ENCODE measurements around the gene AMOTL1.
"Not testable (repeated sequence)": the region's sequence is repeated elsewhere in the genome, so short reads cannot be mapped to it uniquely, and the experiment has no call there.

The AMOTL1 gene

DNA sequence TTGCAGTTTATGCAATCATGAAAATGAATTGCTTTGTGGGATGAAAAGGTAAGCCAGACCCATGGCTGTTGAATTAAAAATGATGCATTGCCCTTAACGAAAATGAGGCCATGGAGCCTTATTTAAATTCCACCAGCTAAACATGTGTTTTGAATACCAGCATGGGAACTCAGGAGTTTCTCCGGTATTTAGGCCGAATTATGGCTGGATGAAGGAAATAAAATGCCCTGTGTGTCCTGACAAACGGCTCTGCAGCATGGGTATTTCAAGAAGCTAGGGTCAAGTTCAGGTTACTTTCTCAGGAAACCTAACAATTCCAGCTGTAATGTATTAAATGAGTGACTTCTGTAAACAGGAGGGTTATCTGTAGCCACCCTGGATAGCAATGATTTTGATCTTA, 38.3 kb downstream of the AMOTL1 start:
- no peak overlapping the region for H3K4me3 ChIP-seq (ENCODE audit: low read depth, low read length)
- H3K9ac ChIP-seq (ENCODE audit: low read length) = no peak overlapping the region
- H3K36me3 ChIP-seq (ENCODE audit: control insufficient read depth, insufficient read depth, low read length) = peaks cover 48% of the 10 kb centered on the region
- H3K27ac ChIP-seq (ENCODE audit: low read depth, low read length) = no peak overlapping the region
- no peaks in the 10 kb centered on the region for H3K9me3 ChIP-seq (ENCODE audit: control insufficient read depth, insufficient read depth, low read depth, low read length)
- no peaks in the 10 kb centered on the region for H3K27me3 ChIP-seq (ENCODE audit: control insufficient read depth, insufficient read depth, low read length)
- peaks cover 12% of the 10 kb centered on the region; the same call in 1 of the 2 replicates for H3K4me1 ChIP-seq (ENCODE audit: control insufficient read depth, insufficient read depth, low read length)

DNA sequence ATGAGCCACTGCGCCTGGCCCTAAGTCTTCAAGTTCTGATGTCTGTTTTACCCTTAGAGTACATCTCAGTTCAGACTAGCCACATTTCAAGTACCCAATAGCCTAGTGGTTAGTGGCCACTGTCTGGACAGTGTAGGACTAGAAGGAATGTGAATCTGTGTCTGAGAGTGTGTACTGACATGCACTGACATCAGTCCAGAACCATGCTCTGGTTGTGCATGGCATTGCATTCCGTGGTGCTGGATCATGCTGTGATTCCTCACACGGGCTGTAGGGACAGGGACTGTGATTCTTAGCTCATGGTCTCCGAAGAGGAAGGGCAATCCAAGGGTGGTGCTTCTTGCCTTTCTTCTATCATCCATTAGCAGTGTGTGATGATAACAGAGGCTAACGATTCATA, 41.1 kb downstream of the AMOTL1 start:
- Histone ChIP-seq H3K27ac (ENCODE audit: low read depth, low read length) (no peak overlapping the region), H3K4me3 (ENCODE audit: low read depth, low read length) (no peak overlapping the region), H3K9ac (ENCODE audit: low read length) (no peak overlapping the region), H3K36me3 (ENCODE audit: control insufficient read depth, insufficient read depth, low read length) (peaks cover 50% of the 10 kb centered on the region), H3K27me3 (ENCODE audit: control insufficient read depth, insufficient read depth, low read length) (no peaks in the 10 kb centered on the region), H3K9me3 (ENCODE audit: control insufficient read depth, insufficient read depth, low read depth, low read length) (peaks cover 12% of the 10 kb centered on the region), H3K4me1 (ENCODE audit: control insufficient read depth, insufficient read depth, low read length) (peaks cover 12% of the 10 kb centered on the region; the same call in 1 of the 2 replicates)

DNA sequence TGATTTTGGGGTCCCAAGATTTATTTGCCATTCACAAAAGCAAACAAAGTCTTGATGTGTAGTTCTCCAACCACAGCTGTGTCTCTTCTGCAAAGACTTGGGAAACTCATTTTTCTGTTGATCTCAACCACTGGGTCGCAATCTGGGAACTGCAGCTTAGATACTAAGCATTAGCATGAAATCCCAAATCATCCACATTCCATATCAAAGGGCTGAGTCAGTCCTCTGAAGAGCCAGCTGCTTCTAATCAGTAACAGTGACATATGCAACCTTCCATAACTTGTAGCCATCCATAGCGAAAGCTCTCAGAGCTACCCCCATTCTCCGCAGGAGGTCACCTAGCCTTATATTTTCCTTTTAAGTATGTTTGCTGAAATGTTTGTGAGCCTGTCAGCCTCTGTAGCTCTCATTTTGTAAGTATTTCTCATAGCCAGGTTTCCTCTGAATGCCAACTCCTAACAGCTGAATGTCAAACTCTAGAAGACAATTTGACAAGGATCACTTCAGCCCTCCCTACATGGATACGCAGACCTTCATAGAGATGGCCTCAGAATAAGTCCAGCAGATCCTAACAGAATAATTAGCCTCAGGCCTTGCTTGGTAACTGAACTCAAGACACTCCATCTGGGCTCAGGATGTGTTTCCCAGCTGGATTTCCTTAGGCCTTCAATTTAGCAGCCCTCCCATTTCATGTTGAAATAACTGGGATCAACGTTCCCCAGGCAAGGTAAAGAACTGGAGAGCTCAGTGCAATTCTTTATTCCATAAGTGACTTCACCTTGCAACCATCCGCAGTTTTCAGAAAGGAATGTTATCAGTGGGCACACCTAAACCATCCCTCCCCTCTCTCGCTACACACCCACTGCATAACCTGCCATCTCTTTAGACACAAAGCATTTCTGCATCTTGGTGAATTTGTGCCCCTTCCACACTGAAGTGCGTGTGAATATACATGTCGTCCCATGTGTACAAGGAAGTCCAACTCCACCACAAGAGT, 44.9 kb downstream of the AMOTL1 start:
- H3K9ac ChIP-seq (ENCODE audit: low read length); H3K27ac ChIP-seq (ENCODE audit: low read depth, low read length); H3K4me3 ChIP-seq (ENCODE audit: low read depth, low read length); H3K27me3 ChIP-seq (ENCODE audit: control insufficient read depth, insufficient read depth, low read length): not testable (repeated sequence)
- H3K4me1 ChIP-seq (ENCODE audit: control insufficient read depth, insufficient read depth, low read length) = peaks cover 12% of the 10 kb centered on the region; the same call in 1 of the 2 replicates
- peaks cover 57% of the 10 kb centered on the region for H3K36me3 ChIP-seq (ENCODE audit: control insufficient read depth, insufficient read depth, low read length)
- peaks cover 45% of the 10 kb centered on the region for H3K9me3 ChIP-seq (ENCODE audit: control insufficient read depth, insufficient read depth, low read depth, low read length)

DNA sequence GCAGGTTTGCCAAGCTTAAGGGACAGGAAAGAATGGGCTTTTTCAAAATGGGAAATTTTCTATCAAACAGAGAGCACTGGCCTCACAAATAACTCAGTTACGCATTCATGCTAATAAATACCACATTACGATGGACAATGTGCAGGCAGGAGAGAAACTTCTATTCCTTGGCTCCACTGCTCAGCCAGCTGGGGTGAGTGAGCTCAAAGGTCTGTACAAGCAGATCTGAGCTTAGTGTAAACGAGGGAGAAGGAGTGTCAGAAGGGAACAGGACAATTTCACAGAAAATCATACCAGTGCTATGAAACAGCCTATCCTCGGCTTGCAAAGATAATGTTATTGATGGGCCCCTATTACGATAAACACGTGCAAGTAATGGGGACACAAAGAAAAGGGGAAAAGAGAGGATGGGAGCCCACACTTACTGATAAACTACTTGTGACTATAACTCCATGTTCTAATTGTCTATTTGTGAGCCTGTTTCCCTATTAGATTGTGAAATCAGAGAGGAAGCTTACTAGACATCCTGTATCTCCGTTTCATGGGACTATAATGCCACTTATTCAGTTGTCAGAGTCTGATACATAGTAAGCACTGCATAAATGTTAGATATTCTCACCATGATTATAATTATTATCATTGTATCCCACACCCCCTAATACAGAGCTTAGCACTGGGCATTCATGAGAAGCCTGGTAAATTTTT, 46.3 kb downstream of the AMOTL1 start:
- Histone ChIP-seq H3K27me3 (ENCODE audit: control insufficient read depth, insufficient read depth, low read length) (no peaks in the 10 kb centered on the region), H3K9ac (ENCODE audit: low read length) (no peak overlapping the region), H3K9me3 (ENCODE audit: control insufficient read depth, insufficient read depth, low read depth, low read length) (peaks cover 47% of the 10 kb centered on the region), H3K36me3 (ENCODE audit: control insufficient read depth, insufficient read depth, low read length) (peaks cover 66% of the 10 kb centered on the region), H3K4me3 (ENCODE audit: low read depth, low read length) (no peak overlapping the region), H3K27ac (ENCODE audit: low read depth, low read length) (no peak overlapping the region), H3K4me1 (ENCODE audit: control insufficient read depth, insufficient read depth, low read length) (peaks cover 12% of the 10 kb centered on the region; the same call in 1 of the 2 replicates)

DNA sequence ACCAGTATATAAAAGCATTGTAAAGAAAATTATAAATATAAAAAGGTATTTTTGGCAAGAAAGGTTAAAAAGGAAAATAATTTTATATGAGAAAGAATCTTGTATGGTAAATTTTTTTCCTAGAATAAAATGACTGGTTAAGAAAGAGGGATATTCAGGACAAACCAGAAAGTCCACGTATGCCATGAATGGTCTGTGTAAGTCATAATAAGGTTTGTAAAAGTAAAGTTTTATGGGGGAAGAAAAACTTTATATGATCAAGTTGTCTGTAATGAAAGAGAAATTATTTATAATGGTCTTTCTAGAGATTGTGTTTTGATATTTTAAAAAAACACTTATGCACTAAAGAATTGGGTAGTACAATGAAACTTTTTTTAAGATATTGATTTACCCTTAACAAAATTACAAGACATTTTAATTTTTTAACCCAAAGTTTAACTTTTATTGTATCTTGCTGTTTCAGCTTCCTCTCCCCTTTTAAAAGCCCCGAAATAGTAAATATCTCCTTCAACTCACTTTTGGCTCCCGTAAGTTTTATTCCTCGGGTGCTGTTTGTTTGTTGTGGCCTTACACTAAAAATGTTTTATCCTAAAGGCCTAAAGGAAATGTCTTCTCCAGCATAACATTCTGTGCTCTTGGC, 47.7 kb downstream of the AMOTL1 start:
- Histone ChIP-seq H3K9ac (ENCODE audit: low read length) (no peak overlapping the region), H3K9me3 (ENCODE audit: control insufficient read depth, insufficient read depth, low read depth, low read length) (peaks cover 47% of the 10 kb centered on the region), H3K27ac (ENCODE audit: low read depth, low read length) (no peak overlapping the region), H3K4me1 (ENCODE audit: control insufficient read depth, insufficient read depth, low read length) (peaks cover 3% of the 10 kb centered on the region; the same call in 1 of the 2 replicates), H3K4me3 (ENCODE audit: low read depth, low read length) (no peak overlapping the region), H3K27me3 (ENCODE audit: control insufficient read depth, insufficient read depth, low read length) (no peaks in the 10 kb centered on the region), H3K36me3 (ENCODE audit: control insufficient read depth, insufficient read depth, low read length) (peaks cover 79% of the 10 kb centered on the region)

DNA sequence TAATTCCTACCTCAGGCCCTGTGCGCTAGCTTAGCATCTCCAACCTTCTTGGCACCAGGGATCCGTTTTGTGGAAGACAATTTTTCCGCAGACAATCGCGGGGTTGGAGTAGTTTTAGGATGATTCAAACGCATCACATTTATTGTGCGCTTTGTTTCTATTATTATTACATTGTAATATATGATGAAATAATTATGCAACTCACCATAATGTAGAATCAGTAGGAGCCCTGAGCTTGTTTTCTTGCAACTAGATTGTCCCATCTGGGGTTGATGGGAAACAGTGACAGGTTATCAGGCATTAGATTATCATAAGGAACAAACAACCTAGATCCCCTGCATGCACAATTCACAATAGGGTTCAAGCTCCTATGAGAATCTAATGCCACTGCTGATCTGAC, 52.3 kb downstream of the AMOTL1 start:
- no peaks in the 10 kb centered on the region for H3K4me1 ChIP-seq (ENCODE audit: control insufficient read depth, insufficient read depth, low read length)
- no peak overlapping the region for H3K27ac ChIP-seq (ENCODE audit: low read depth, low read length)
- H3K27me3 ChIP-seq (ENCODE audit: control insufficient read depth, insufficient read depth, low read length) = no peaks in the 10 kb centered on the region
- peaks cover 93% of the 10 kb centered on the region for H3K36me3 ChIP-seq (ENCODE audit: control insufficient read depth, insufficient read depth, low read length)
- no peak overlapping the region for H3K4me3 ChIP-seq (ENCODE audit: low read depth, low read length)
- H3K9me3 ChIP-seq (ENCODE audit: control insufficient read depth, insufficient read depth, low read depth, low read length) = peaks cover 24% of the 10 kb centered on the region
- H3K9ac ChIP-seq (ENCODE audit: low read length) = no peak overlapping the region

DNA sequence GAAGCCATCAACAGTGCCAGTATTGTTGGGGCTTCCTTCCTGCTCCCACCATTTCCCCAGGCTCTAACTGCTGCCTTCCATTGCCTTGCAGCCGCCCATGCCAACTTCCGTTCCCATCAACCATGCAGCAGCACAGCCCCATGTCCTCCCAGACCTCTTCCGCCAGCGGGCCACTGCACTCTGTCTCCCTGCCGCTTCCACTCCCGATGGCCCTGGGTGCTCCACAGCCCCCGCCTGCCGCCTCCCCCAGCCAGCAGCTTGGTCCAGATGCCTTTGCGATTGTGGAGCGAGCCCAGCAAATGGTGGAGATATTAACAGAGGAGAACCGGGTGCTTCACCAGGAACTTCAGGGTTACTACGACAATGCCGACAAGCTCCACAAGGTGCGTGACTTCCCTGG, 53.3 kb downstream of the AMOTL1 start:
- H3K4me3 ChIP-seq (ENCODE audit: low read depth, low read length) = no peak overlapping the region
- H3K36me3 ChIP-seq (ENCODE audit: control insufficient read depth, insufficient read depth, low read length) = peaks cover 97% of the 10 kb centered on the region

DNA sequence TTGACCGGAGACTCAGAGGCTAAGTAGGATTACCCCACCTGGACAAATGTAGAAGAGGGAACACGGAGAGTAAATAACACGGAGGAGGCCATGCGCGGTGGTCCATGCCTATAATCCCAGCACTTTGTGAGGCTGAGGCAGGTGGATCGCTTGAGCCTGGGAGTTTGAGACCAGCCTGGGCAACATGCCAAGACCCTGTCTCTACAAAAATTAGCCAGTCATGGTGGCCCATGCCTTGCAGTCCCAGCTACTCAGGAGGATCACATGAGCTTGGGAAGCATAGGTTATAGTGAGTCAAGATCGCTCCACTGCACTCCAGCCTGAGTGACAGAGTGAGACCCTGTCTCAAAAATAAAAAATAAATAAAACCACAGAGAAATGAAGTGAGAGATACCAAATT, 53.9 kb downstream of the AMOTL1 start:
- peaks cover 3% of the 10 kb centered on the region; the same call in 1 of the 2 replicates for H3K4me1 ChIP-seq (ENCODE audit: control insufficient read depth, insufficient read depth, low read length)
- H3K4me3 ChIP-seq (ENCODE audit: low read depth, low read length) = no peak overlapping the region
- no peaks in the 10 kb centered on the region for H3K27me3 ChIP-seq (ENCODE audit: control insufficient read depth, insufficient read depth, low read length)
- H3K27ac ChIP-seq (ENCODE audit: low read depth, low read length) = no peak overlapping the region
- H3K9ac ChIP-seq (ENCODE audit: low read length) = no peak overlapping the region
- peaks cover 96% of the 10 kb centered on the region for H3K36me3 ChIP-seq (ENCODE audit: control insufficient read depth, insufficient read depth, low read length)
- peaks cover 11% of the 10 kb centered on the region; the same call in 1 of the 2 replicates for H3K9me3 ChIP-seq (ENCODE audit: control insufficient read depth, insufficient read depth, low read depth, low read length)

More for the DNA sequence above, 53.3 kb downstream of the AMOTL1 start:
- H3K27ac ChIP-seq (ENCODE audit: low read depth, low read length) = no peak overlapping the region
- H3K27me3 ChIP-seq (ENCODE audit: control insufficient read depth, insufficient read depth, low read length) = no peaks in the 10 kb centered on the region
- H3K9me3 ChIP-seq (ENCODE audit: control insufficient read depth, insufficient read depth, low read depth, low read length) = peaks cover 16% of the 10 kb centered on the region
- no peak overlapping the region for H3K9ac ChIP-seq (ENCODE audit: low read length)
- H3K4me1 ChIP-seq (ENCODE audit: control insufficient read depth, insufficient read depth, low read length) = peaks cover 3% of the 10 kb centered on the region; the same call in 1 of the 2 replicates

DNA sequence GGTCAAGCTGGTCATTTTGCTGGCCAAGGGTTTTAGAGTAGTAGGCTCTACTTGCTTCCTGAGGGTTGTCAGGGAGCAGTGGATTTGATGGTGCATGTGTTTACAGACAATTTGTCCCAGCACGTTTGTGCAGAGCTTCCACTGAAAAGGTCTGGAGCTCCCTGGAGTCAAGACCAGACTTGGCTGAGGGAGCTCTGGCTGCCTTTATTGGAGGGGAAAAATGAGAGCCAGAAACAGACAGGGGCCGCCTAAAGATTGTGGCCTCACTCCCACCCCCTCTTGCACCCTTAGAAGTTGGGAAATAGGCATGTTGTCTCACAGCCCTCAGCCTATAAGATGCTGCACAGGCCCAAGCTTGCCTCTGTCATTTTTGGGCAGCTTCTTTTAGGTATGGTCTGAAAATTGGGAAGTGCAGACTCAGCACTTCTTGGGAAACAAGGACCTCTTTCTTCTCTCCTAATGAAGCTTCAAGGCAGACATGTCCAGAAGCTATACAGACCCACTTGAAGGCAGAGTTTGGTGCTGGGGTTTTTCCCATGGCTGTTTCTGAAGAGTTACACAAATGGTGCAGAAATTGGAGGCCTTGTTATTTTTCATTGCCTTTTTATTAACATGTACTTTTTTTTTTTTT, 55.1 kb downstream of the AMOTL1 start:
- no peak overlapping the region for H3K27ac ChIP-seq (ENCODE audit: low read depth, low read length)
- H3K9me3 ChIP-seq (ENCODE audit: control insufficient read depth, insufficient read depth, low read depth, low read length) = peaks cover under 1% of the 10 kb centered on the region; the same call in 1 of the 2 replicates
- no peaks in the 10 kb centered on the region for H3K27me3 ChIP-seq (ENCODE audit: control insufficient read depth, insufficient read depth, low read length)
- peaks cover 95% of the 10 kb centered on the region for H3K36me3 ChIP-seq (ENCODE audit: control insufficient read depth, insufficient read depth, low read length)
- no peak overlapping the region for H3K9ac ChIP-seq (ENCODE audit: low read length)
- H3K4me3 ChIP-seq (ENCODE audit: low read depth, low read length) = no peak overlapping the region
- H3K4me1 ChIP-seq (ENCODE audit: control insufficient read depth, insufficient read depth, low read length) = peaks cover 3% of the 10 kb centered on the region; the same call in 1 of the 2 replicates

DNA sequence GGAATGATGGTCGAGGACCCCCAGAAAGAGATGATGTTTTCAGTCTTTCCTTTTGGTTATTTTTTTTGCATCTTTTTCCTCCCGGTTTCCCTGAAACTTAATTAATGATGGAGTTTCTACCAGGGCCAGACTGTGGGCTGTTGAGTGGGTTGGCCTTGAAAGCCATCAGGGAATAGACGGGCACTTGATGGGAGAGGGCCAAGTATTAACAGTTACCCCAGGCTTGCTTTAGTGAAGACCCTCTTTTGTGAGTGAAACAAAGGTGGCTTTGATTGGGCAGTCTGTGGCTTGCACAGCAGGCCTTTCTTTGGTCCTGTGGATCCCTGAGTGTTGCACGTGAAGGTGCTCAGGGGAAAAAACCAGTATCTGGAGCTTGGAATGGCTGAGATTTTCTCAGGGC, 56.9 kb downstream of the AMOTL1 start:
- Histone ChIP-seq H3K4me3 (ENCODE audit: low read depth, low read length) (no peak overlapping the region), H3K36me3 (ENCODE audit: control insufficient read depth, insufficient read depth, low read length) (peaks cover 95% of the 10 kb centered on the region), H3K9me3 (ENCODE audit: control insufficient read depth, insufficient read depth, low read depth, low read length) (no peaks in the 10 kb centered on the region), H3K27ac (ENCODE audit: low read depth, low read length) (no peak overlapping the region), H3K27me3 (ENCODE audit: control insufficient read depth, insufficient read depth, low read length) (no peaks in the 10 kb centered on the region), H3K9ac (ENCODE audit: low read length) (no peak overlapping the region), H3K4me1 (ENCODE audit: control insufficient read depth, insufficient read depth, low read length) (peaks cover 3% of the 10 kb centered on the region; the same call in 1 of the 2 replicates)
